ENCODE results near the gene PHLDB1.

- TF ChIP-seq CTCF (IDR thresholded peaks at IDR 0.05; ENCODE audit: low read depth, low read length, poor library complexity, severe bottlenecking), result no peak
- TF ChIP-seq EZH2phosphoT487 (IDR thresholded peaks at IDR 0.05; ENCODE audit: borderline replicate concordance, low read length), result no peak
Observed at GRCh38 chr11:118635642-118636041, 28.2 kb downstream of the PHLDB1 start.
